Gastrocnemius medialis (tissue), 4 donors: ENCODE measurements around the gene NRDE2. TPM values are rescaled to one million over a fixed set of nuclear protein-coding genes. Genes with fewer than 3 reads are reported as not detected.
"Not testable (repeated sequence)": the region's sequence is repeated elsewhere in the genome, so short reads cannot be mapped to it uniquely, and the experiment has no call there.

Experiments
- ATAC-seq, 2 donors: fragments of 150-250 bp; one replicate each; pipeline ENCODE4 v1.9.1; 2016
- DNase-seq, 2 donors: peaks; one replicate each; pipeline ENCODE4 v3.0.0-alpha.2; 2019
- H3K27ac ChIP-seq, 4 donors: fragments of 200-600 bp; sonication (generic); 1 replicate in 1 of 4; 2 replicates in 3 of 4; pipeline ENCODE4 v1.5.1; 2016 to 2018; ENCODE audit warnings: mild to moderate bottlenecking in 2 of 4, moderate library complexity in 1 of 4
- H3K27me3 ChIP-seq, 3 donors: fragments of 200-600 bp; sonication (generic) in 2 of 3; 1 replicate in 1 of 3; 2 replicates in 2 of 3; pipeline versions ENCODE4 v1.5.1 to v1.6.0; 2016 to 2019; ENCODE audit warnings: mild to moderate bottlenecking in 1 of 3, moderate library complexity in 1 of 3
- H3K36me3 ChIP-seq, 2 donors: fragments of 200-600 bp; sonication (generic) in 1 of 2; one replicate each; pipeline ENCODE4 v1.5.1; 2017 to 2018
- H3K4me1 ChIP-seq, 2 donors: fragments of 200-600 bp; sonication (generic) in 1 of 2; one replicate each; pipeline ENCODE4 v1.5.1; 2016 to 2017; ENCODE audit warnings: mild to moderate bottlenecking in 2 of 2
- H3K4me3 ChIP-seq, 4 donors: fragments of 200-600 bp; sonication (generic) in 3 of 4; 1 replicate in 1 of 4; 2 replicates in 3 of 4; pipeline ENCODE4 v1.5.1; 2016 to 2019; ENCODE audit warnings: mild to moderate bottlenecking in 2 of 4
- H3K9me3 ChIP-seq, 3 donors: fragments of 200-600 bp; sonication (generic) in 2 of 3; 1 replicate in 1 of 3; 2 replicates in 2 of 3; pipeline ENCODE4 v1.5.1; 2016 to 2019
- CTCF ChIP-seq, 5 experiments: fragments of 450-650 bp in 3 of 5; fragments of 200-600 bp in 2 of 5; sonication (generic) in 2 of 5; IDR thresholded peaks in 4 of 5; conservative IDR thresholded peaks in 1 of 5; 1 replicate in 4 of 5; 2 replicates in 1 of 5; pipeline ENCODE4 v1.5.1; 2016 to 2019; ENCODE audit warnings: antibody characterized with exemption in 5 of 5, mild to moderate bottlenecking in 3 of 5, moderate library complexity in 3 of 5
- POLR2A ChIP-seq, 2 donors: fragments of 450-650 bp; IDR thresholded peaks; one replicate each; pipeline ENCODE4 v1.6.1; 2017; ENCODE audit warnings: antibody characterized with exemption in 2 of 2, mild to moderate bottlenecking in 2 of 2, moderate library complexity in 2 of 2
- in situ Hi-C, 4 donors: fragments of 200-750 bp; cut with MboI; loops; one replicate each; pipeline versions ENCODE4 v1.15.0 to v1.8.0; 2017; ENCODE audit warnings: low sequenced_read_pairs in 4 of 4
- intact Hi-C: fragments of 100-400 bp; cut with DNase I; formaldehyde crosslinking; loops from one replicate; pipeline ENCODE4 v1.15.1; 2023; ENCODE audit warnings: low total_unique reads
- total RNA-seq, 4 donors: library from RNA; depleted of rRNA; stranded (reverse); fragments of >200 nt; gene quantifications; one replicate each; pipeline versions ENCODE4 v1.1.0 to v1.2.3, GENCODE V29; 2016

Gene NRDE2
- total RNA-seq, 4 donors from 2014 or later: 7.5 to 11.8 (median 10.2) TPM

GRCh38 chr14:90235179-90235976 lies 96.4 kb downstream of the NRDE2 start:
- DNase-seq (peak in 1 of 2 donors; percentile 9), ATAC-seq (no peak)
- H3K27me3 ChIP-seq: peaks cover 4 to 16% (median 7%) of the 10 kb centered on the region in 3 donors
- peaks cover 0 to 19% (median 9%) of the 10 kb centered on the region in 3 donors for H3K9me3 ChIP-seq
- H3K4me3 ChIP-seq: no peak overlapping the region
- no peak for TF ChIP-seq POLR2A (IDR thresholded peaks at IDR 0.05)
- TF ChIP-seq CTCF (IDR thresholded peaks at IDR 0.05 in 4 of 5, conservative IDR thresholded peaks at IDR 0.05 in 1 of 5): peak; percentile 40 to 70 (median 66)
- no peaks in the 10 kb centered on the region for H3K36me3 ChIP-seq
- intact Hi-C loops: no loop called here
- no peak overlapping the region for H3K27ac ChIP-seq
- no peaks in the 10 kb centered on the region for H3K4me1 ChIP-seq
- in situ Hi-C loops: loop anchor here in 1 of 4 donors (25.0 kb wide), 1 partner anchor 248 kb away; no protein-coding TSS in a partner anchor

- H3K36me3 ChIP-seq, H3K27ac ChIP-seq, H3K4me1 ChIP-seq, intact Hi-C loops, H3K27me3 ChIP-seq, H3K9me3 ChIP-seq, H3K4me3 ChIP-seq, ATAC-seq, DNase-seq: not testable (repeated sequence)
- in situ Hi-C loops: loop anchor here in 1 of 4 donors (25.0 kb wide), 1 partner anchor 243 kb away; no protein-coding TSS in a partner anchor
Measured at GRCh38 chr14:90229942-90230341, 101.8 kb downstream of the NRDE2 start.

GRCh38 chr14:90228478-90228877 lies 103.3 kb downstream of the NRDE2 start:
- Histone ChIP-seq H3K27me3 (no peaks in the 10 kb centered on the region), H3K4me1 (no peaks in the 10 kb centered on the region), H3K4me3 (no peak overlapping the region), H3K27ac (no peak overlapping the region), H3K36me3 (no peaks in the 10 kb centered on the region), H3K9me3 (no peaks in the 10 kb centered on the region)
- in situ Hi-C loops: loop anchor here in 1 of 4 donors (25.0 kb wide), 1 partner anchor 241 kb away; no protein-coding TSS in a partner anchor
- ATAC-seq (no peak), DNase-seq (no peak)
- intact Hi-C loops: no loop called here
- no peak for TF ChIP-seq POLR2A (IDR thresholded peaks at IDR 0.05)
- no peak for TF ChIP-seq CTCF (IDR thresholded peaks at IDR 0.05 in 4 of 5, conservative IDR thresholded peaks at IDR 0.05 in 1 of 5)

Other genes starting within 250 kb of the NRDE2 start
- gene PSMC1, start 75.4 kb downstream of the NRDE2 start, total RNA-seq: 100 to 1,000 TPM; 374 to 642 (median 528) TPM
- 1,000 to 10,000 TPM in 2 of 4 donors, 100 to 1,000 TPM in 2; 466 to 1,278 (median 1,009) TPM for gene CALM1, start 65.1 kb upstream of the NRDE2 start, total RNA-seq